Osteocyte (in vitro differentiated cells): Measurements from ENCODE around the gene SPAG16. TPM values are rescaled to one million over a fixed set of nuclear protein-coding genes. Genes with fewer than 3 reads are reported as not detected.

Source experiments
- DNase-seq: peaks from one replicate; pipeline ENCODE4 v3.0.0; 2021; ENCODE audit warnings: mixed read lengths; ENCODE audit not compliant: unreplicated experiment; ENCODE audit errors: extremely low spot score
- H3K27ac Mint-ChIP-seq: one replicate; pipeline ENCODE4 v1.8.0; 2021; ENCODE audit warnings: mild to moderate bottlenecking, mixed read lengths; ENCODE audit not compliant: unreplicated experiment
- H3K27me3 Mint-ChIP-seq: one replicate; pipeline ENCODE4 v1.8.0; 2021; ENCODE audit warnings: mixed read lengths; ENCODE audit not compliant: unreplicated experiment
- H3K36me3 Mint-ChIP-seq: one replicate; pipeline ENCODE4 v1.8.0; 2021; ENCODE audit warnings: mixed read lengths; ENCODE audit not compliant: unreplicated experiment
- H3K4me1 Mint-ChIP-seq: one replicate; pipeline ENCODE4 v1.8.0; 2021; ENCODE audit warnings: mixed read lengths; ENCODE audit not compliant: unreplicated experiment
- H3K4me3 Mint-ChIP-seq: one replicate; pipeline ENCODE4 v1.8.0; 2021; ENCODE audit warnings: mild to moderate bottlenecking, moderate library complexity, mixed read lengths; ENCODE audit not compliant: unreplicated experiment
- H3K9me3 Mint-ChIP-seq: one replicate; pipeline ENCODE4 v1.8.0; 2021; ENCODE audit warnings: mixed read lengths; ENCODE audit not compliant: unreplicated experiment
- total RNA-seq: library from RNA; stranded (reverse); gene quantifications from 2 replicates; pipeline ENCODE4 v1.2.1, GENCODE V29; 2021
- TF ChIP-seq, protein P1 (sequence below): fragments of 200-600 bp; sonication (generic); IDR thresholded peaks from 2 replicates; pipeline ENCODE4 v1.5.0; 2021; ENCODE audit warnings: antibody characterized with exemption, mild to moderate bottlenecking, moderate library complexity

SPAG16 gene
- total RNA-seq, 1 donor from 2014 or later: 20.7 TPM

DNA sequence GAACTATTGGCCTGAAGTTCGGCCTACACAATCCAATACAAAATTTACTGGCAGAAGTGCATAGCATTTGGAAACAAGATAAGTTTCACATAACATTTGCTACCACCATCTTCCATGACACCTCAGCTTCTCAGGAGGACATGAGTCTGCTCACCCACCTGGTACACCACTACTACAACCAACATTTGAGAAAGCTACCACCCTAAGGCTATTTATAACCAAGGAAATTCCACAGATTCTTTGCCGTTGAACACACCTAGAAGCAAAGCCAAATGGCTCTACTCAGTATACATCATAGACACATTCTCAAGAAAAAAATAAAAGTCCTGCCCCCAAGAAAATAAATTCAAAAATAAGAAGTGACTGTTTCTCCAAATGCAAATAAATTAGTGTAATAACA is 145.3 kb downstream of the SPAG16 start:
- Mint-ChIP-seq H3K4me3 (no peak overlapping the region), H3K36me3 (peaks cover 8% of the 10 kb centered on the region), H3K27me3 (peaks cover 4% of the 10 kb centered on the region), H3K9me3 (peaks cover 36% of the 10 kb centered on the region), H3K4me1 (no peaks in the 10 kb centered on the region), H3K27ac (no peak overlapping the region)
- DNase-seq: no peak
- TF ChIP-seq, protein P1, sequence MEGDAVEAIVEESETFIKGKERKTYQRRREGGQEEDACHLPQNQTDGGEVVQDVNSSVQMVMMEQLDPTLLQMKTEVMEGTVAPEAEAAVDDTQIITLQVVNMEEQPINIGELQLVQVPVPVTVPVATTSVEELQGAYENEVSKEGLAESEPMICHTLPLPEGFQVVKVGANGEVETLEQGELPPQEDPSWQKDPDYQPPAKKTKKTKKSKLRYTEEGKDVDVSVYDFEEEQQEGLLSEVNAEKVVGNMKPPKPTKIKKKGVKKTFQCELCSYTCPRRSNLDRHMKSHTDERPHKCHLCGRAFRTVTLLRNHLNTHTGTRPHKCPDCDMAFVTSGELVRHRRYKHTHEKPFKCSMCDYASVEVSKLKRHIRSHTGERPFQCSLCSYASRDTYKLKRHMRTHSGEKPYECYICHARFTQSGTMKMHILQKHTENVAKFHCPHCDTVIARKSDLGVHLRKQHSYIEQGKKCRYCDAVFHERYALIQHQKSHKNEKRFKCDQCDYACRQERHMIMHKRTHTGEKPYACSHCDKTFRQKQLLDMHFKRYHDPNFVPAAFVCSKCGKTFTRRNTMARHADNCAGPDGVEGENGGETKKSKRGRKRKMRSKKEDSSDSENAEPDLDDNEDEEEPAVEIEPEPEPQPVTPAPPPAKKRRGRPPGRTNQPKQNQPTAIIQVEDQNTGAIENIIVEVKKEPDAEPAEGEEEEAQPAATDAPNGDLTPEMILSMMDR: no peak

- DNase-seq: no peak
- H3K4me3 Mint-ChIP-seq: no peak overlapping the region
- TF ChIP-seq, protein P1: no peak
- H3K36me3 Mint-ChIP-seq: no peaks in the 10 kb centered on the region
- no peak overlapping the region for H3K27ac Mint-ChIP-seq
- no peaks in the 10 kb centered on the region for H3K27me3 Mint-ChIP-seq
- H3K9me3 Mint-ChIP-seq: peaks cover 21% of the 10 kb centered on the region
- H3K4me1 Mint-ChIP-seq: no peaks in the 10 kb centered on the region
Observed at GRCh38 chr2:213443921-213444320, 159.7 kb downstream of the SPAG16 start.

DNA sequence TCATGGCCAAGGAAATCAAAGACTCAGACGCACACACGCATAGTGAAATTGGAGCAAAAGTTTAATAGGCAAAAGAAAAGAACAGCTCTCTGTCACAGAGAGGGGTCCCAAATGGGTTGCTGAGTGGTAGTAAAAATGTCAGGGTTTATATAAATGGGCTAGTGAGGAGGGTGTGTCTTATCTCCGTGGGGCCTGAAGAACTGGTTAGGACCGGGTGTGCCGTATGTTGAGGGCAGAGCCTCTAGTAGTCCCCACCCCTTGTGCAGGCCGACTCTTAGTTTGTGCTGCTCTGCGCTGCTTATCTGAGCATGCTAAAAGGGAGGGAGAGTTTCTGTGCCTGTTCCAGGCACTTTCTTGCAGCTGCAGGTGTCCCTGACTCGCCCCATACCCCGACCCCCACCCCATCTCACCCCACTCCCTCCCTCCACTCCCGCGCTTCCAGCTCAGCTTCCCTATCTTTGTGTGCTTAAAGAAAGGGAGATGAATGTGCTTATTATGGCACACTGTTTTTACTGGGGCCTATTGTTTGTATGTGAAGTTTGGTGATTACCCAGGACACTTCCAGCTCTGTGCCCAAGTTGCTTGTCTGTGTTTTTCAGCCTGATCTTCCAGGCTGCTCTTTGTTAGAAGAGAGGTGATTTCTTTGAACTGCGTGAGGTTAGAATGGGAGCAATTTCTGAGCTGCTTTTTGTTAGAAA is 167.4 kb downstream of the SPAG16 start:
- H3K9me3 Mint-ChIP-seq: peaks cover 20% of the 10 kb centered on the region
- TF ChIP-seq, protein P1: no peak
- no peaks in the 10 kb centered on the region for H3K4me1 Mint-ChIP-seq
- H3K36me3 Mint-ChIP-seq: no peaks in the 10 kb centered on the region
- peaks cover 12% of the 10 kb centered on the region for H3K27me3 Mint-ChIP-seq
- no peak for DNase-seq
- no peak overlapping the region for H3K27ac Mint-ChIP-seq
- no peak overlapping the region for H3K4me3 Mint-ChIP-seq

- TF ChIP-seq, protein P1: no peak
- Mint-ChIP-seq H3K36me3 (no peaks in the 10 kb centered on the region), H3K4me1 (no peaks in the 10 kb centered on the region), H3K9me3 (no peaks in the 10 kb centered on the region), H3K27ac (no peak overlapping the region), H3K4me3 (no peak overlapping the region), H3K27me3 (peaks cover 16% of the 10 kb centered on the region)
- DNase-seq: no peak
Observed at GRCh38 chr2:213455316-213456008, 171.2 kb downstream of the SPAG16 start.

GRCh38 chr2:213475433-213475832 is 191.2 kb downstream of the SPAG16 start:
- H3K9me3 Mint-ChIP-seq: peaks cover 31% of the 10 kb centered on the region

More at GRCh38 chr2:213475433-213475832, 191.2 kb downstream of the SPAG16 start:
- H3K27me3 Mint-ChIP-seq: no peaks in the 10 kb centered on the region
- no peak for DNase-seq
- H3K36me3 Mint-ChIP-seq: no peaks in the 10 kb centered on the region
- TF ChIP-seq, protein P1: no peak
- H3K4me3 Mint-ChIP-seq: no peak overlapping the region
- H3K4me1 Mint-ChIP-seq: no peaks in the 10 kb centered on the region
- H3K27ac Mint-ChIP-seq: no peak overlapping the region
